Endothelial cell of umbilical vein (primary cell): ENCODE results near the gene GNB1L. TPM values are rescaled to one million over a fixed set of nuclear protein-coding genes. Genes with fewer than 3 reads are reported as not detected.

Experiments used
- BruUV-seq: library from RNA; stranded (reverse); fragments of 400-500 nt; replicated peaks from 2 replicates; lab custom pipeline; 2021; lab: Mats Ljungman, UMichigan
- CTCF ChIA-PET: fragments of 300-600, 350-600 bp; sonication (Branson Sonifier 250); formaldehyde crosslinking; loops from one replicate; lab custom pipeline; 2021; ENCODE audit warnings: antibody characterized with exemption, inconsistent platforms; lab: Charles Lee
- POLR2A ChIA-PET: fragments of 300-600, 350-600 bp; sonication (Branson Sonifier 250); formaldehyde crosslinking; loops from one replicate; lab custom pipeline; 2021; ENCODE audit warnings: antibody characterized with exemption, inconsistent platforms; lab: Charles Lee
- DNase-seq: peaks from one replicate; pipeline ENCODE4 v3.0.0-alpha.2; 2011; ENCODE audit warnings: low read depth, low spot score
- FAIRE-seq: peaks from 2 replicates; lab custom pipeline; 2011; peaks lifted over from hg19 to GRCh38; lab: Jason Lieb, UNC
- H2AFZ ChIP-seq: 2 replicates; pipeline ENCODE4 v1.6.0; 2012; ENCODE audit warnings: low read depth, low read length, control low read depth, inconsistent platforms
- H3K27ac ChIP-seq: 2 replicates; pipeline ENCODE4 v1.5.1; 2011; ENCODE audit warnings: low read depth, mild to moderate bottlenecking, control low read depth, low read length, moderate library complexity; ENCODE audit not compliant: insufficient read depth
- H3K27me3 ChIP-seq, 2 experiments: 2 replicates each; pipeline versions ENCODE4 v1.6.0 to v1.6.1; 2011; ENCODE audit warnings: low read length in 2 of 2, mixed read lengths in 1 of 2; ENCODE audit not compliant: control insufficient read depth in 2 of 2, insufficient read depth in 2 of 2
- H3K36me3 ChIP-seq, 2 experiments: 2 replicates in 1 of 2; 3 replicates in 1 of 2; pipeline ENCODE4 v1.5.1; 2011; ENCODE audit warnings: low read length in 2 of 2, mild to moderate bottlenecking in 1 of 2, moderate library complexity in 1 of 2; ENCODE audit not compliant: control insufficient read depth in 2 of 2, insufficient read depth in 2 of 2; ENCODE audit errors: extremely low read depth in 1 of 2
- H3K4me1 ChIP-seq: 3 replicates; pipeline ENCODE4 v1.5.1; 2011; ENCODE audit warnings: mild to moderate bottlenecking, low read length; ENCODE audit not compliant: control insufficient read depth, insufficient read depth; ENCODE audit errors: extremely low read depth
- H3K4me2 ChIP-seq: 2 replicates; pipeline ENCODE4 v1.6.1; 2011; ENCODE audit warnings: low read length, control low read depth, mixed read lengths; ENCODE audit not compliant: insufficient read depth
- H3K4me3 ChIP-seq, 3 experiments: fragments of 200-600 bp in 1 of 3; sonication (generic), shearing (Covaris generic) in 1 of 3; replicated peaks in 1 of 3; 2 replicates each; pipeline ENCODE4 v1.5.1; 2011 to 2016; ENCODE audit warnings: control low read depth in 3 of 3, low read length in 3 of 3, mild to moderate bottlenecking in 2 of 3, inconsistent platforms in 1 of 3, low read depth in 1 of 3, moderate library complexity in 1 of 3; ENCODE audit not compliant: insufficient read depth in 1 of 3
- H3K79me2 ChIP-seq: 2 replicates; pipeline ENCODE4 v1.6.0; 2012; ENCODE audit warnings: low read length, inconsistent platforms; ENCODE audit not compliant: control insufficient read depth, insufficient read depth
- H3K9ac ChIP-seq: replicated peaks from 2 replicates; pipeline ENCODE3; 2011; ENCODE audit warnings: low read length, control low read depth; ENCODE audit not compliant: insufficient read depth; ENCODE audit errors: extremely low read depth
- H3K9me1 ChIP-seq: replicated peaks from 3 replicates; pipeline ENCODE4 v1.6.0; 2011; ENCODE audit warnings: mild to moderate bottlenecking, low read length; ENCODE audit not compliant: control insufficient read depth, insufficient read depth; ENCODE audit errors: extremely low read depth
- H3K9me3 ChIP-seq: replicated peaks from 2 replicates; pipeline ENCODE4 v1.5.1; 2012; ENCODE audit warnings: low read length, inconsistent platforms; ENCODE audit not compliant: control insufficient read depth, insufficient read depth
- H4K20me1 ChIP-seq: replicated peaks from 2 replicates; pipeline ENCODE3; 2011; ENCODE audit warnings: mild to moderate bottlenecking, low read length; ENCODE audit not compliant: control insufficient read depth, insufficient read depth; ENCODE audit errors: extremely low read depth
- EZH2 ChIP-seq: IDR thresholded peaks from 2 replicates; pipeline ENCODE4 v1.6.1; 2012; ENCODE audit warnings: borderline replicate concordance, low read depth, mild to moderate bottlenecking, moderate library complexity, low read length, inconsistent platforms; ENCODE audit not compliant: severe bottlenecking
- FOS ChIP-seq: IDR thresholded peaks from 2 replicates; pipeline ENCODE4 v1.6.1; 2011; ENCODE audit warnings: mild to moderate bottlenecking, low read length, moderate library complexity, borderline replicate concordance; ENCODE audit not compliant: insufficient read depth
- GATA2 ChIP-seq: IDR thresholded peaks from 2 replicates; pipeline ENCODE4 v1.7.0; 2011; ENCODE audit warnings: low read depth, mild to moderate bottlenecking, moderate library complexity, mixed read lengths, low read length; ENCODE audit not compliant: insufficient read length, insufficient read depth
- JUN ChIP-seq: IDR thresholded peaks from 2 replicates; pipeline ENCODE4 v1.6.1; 2011; ENCODE audit warnings: borderline replicate concordance, low read depth; ENCODE audit not compliant: insufficient read length, insufficient read depth
- MAX ChIP-seq: IDR thresholded peaks from 2 replicates; pipeline ENCODE4 v1.6.1; 2011; ENCODE audit not compliant: insufficient read depth, insufficient read length
- MYC ChIP-seq: IDR thresholded peaks from one replicate; pipeline ENCODE4 v1.6.1; 2011; ENCODE audit warnings: mild to moderate bottlenecking, low read depth, low read length
- POLR2A ChIP-seq: IDR thresholded peaks from 2 replicates; pipeline ENCODE4 v1.6.1; 2012; ENCODE audit warnings: low read depth, mild to moderate bottlenecking, control low read depth, low read length
- POLR2AphosphoS5 ChIP-seq: IDR thresholded peaks from 2 replicates; pipeline ENCODE4 v1.6.1; 2012; ENCODE audit warnings: low read depth, mild to moderate bottlenecking, control low read depth, low read length, moderate library complexity; ENCODE audit not compliant: insufficient read depth
- dilution Hi-C: fragments of 300-500 bp; cut with MboI; formaldehyde crosslinking; loops from one replicate; pipeline ENCODE4 v1.15.0; 2019; ENCODE audit warnings: low sequenced_read_pairs; ENCODE audit not compliant: extremely low pct_ligation_motif_present
- intact Hi-C: fragments of 100-400 bp; cut with micrococcal nuclease; formaldehyde crosslinking; loops from one replicate; pipeline ENCODE4 v1.10.0; 2022
- polyA plus RNA-seq, 4 experiments: library from polyadenylated mRNA; depleted of rRNA in 3 of 4; stranded (reverse) in 3 of 4; unstranded in 1 of 4; fragments of >200 nt; gene quantifications; 2 replicates each; pipeline versions ENCODE4 v1.2.1 to v1.2.3, GENCODE V29; 2011 to 2012; ENCODE audit warnings: missing spikeins in 1 of 4
- total RNA-seq: library from RNA; stranded (reverse); gene quantifications from 2 replicates; pipeline ENCODE4 v1.2.3, GENCODE V29; 2021
- TF ChIP-seq, protein P1 (sequence below), 2 donors: IDR thresholded peaks; 1 replicate in 1 of 2; 2 replicates in 1 of 2; pipeline ENCODE4 v1.5.1; 2011; ENCODE audit warnings: low read length in 2 of 2, mild to moderate bottlenecking in 2 of 2, moderate library complexity in 2 of 2, control low read depth in 1 of 2, inconsistent platforms in 1 of 2, low read depth in 1 of 2; ENCODE audit not compliant: insufficient read depth in 1 of 2; ENCODE audit errors: extremely low read depth in 1 of 2

GNB1L gene
- total and polyA plus RNA-seq, 2 donors (not counting 3 experiments of a cell fraction or from before 2014, with no cell fraction given) = 5.4 to 5.9 TPM

DNA sequence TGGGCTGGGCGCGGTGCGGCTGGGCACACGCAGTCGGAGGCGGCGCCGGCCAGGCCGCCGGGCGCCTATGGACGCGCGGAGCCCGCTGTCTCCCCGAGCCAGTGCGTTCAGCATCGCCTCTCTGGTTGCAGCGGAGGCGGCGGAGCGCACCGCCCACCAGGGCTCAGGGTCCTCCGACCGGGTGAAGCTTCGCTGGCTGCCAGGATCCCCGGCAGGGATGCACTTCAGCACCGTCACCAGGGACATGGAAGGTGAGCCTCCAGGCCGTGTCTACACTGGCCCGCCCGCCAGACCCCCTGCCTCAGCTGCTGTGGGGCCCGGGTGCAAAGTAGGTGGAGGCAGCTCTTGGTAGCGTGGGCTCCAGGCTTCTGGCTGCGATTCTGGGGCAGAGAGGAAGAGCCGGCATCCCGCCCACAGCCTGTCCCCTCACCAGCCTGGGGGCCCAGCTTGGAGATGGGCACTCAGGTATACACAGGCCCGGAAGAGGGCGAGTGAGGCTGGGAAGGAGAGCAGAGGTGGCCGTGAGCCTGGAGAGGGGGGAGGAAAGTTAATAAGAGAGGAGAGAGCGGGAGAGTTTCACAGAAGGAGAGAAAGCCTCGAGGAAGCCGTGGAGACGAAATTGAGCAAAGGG lies 95.1 kb downstream of the GNB1L start:
- Histone ChIP-seq H2AFZ (peak overlapping the region; percentile 35), H3K79me2 (peaks cover 30% of the 10 kb centered on the region), H3K9me3 (no peaks in the 10 kb centered on the region), H4K20me1 (no peaks in the 10 kb centered on the region), H3K27me3 (peaks cover 28 to 54% of the 10 kb centered on the region in 2 experiments), H3K4me1 (peaks cover 14% of the 10 kb centered on the region), H3K36me3 (no peaks in the 10 kb centered on the region), H3K9ac (peak overlapping the region; percentile 15), H3K9me1 (no peaks in the 10 kb centered on the region), H3K27ac (no peak overlapping the region), H3K4me2 (peak overlapping the region; percentile 75), H3K4me3 (peak overlapping the region; percentile 27 to 52 (median 32))
- dilution Hi-C loops (no loop called here), intact Hi-C loops (loop anchor here (5.0 kb wide), 1 partner anchor 93 kb away; the partner anchor contains the start of genes GNB1L and RTL10)
- DNase-seq (no peak), FAIRE-seq (no peak)
- ChIA-PET POLR2A (no interaction called here), CTCF (interaction anchor here (1.2 to 4.4 kb wide), 2 partner anchors 29 to 151 kb away, joined by 5 to 18 read pairs; no protein-coding TSS in a partner anchor)
- TF ChIP-seq EZH2 = peak; percentile 45
- TF ChIP-seq, protein P1, sequence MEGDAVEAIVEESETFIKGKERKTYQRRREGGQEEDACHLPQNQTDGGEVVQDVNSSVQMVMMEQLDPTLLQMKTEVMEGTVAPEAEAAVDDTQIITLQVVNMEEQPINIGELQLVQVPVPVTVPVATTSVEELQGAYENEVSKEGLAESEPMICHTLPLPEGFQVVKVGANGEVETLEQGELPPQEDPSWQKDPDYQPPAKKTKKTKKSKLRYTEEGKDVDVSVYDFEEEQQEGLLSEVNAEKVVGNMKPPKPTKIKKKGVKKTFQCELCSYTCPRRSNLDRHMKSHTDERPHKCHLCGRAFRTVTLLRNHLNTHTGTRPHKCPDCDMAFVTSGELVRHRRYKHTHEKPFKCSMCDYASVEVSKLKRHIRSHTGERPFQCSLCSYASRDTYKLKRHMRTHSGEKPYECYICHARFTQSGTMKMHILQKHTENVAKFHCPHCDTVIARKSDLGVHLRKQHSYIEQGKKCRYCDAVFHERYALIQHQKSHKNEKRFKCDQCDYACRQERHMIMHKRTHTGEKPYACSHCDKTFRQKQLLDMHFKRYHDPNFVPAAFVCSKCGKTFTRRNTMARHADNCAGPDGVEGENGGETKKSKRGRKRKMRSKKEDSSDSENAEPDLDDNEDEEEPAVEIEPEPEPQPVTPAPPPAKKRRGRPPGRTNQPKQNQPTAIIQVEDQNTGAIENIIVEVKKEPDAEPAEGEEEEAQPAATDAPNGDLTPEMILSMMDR (IDR thresholded peaks at IDR 0.05; ENCODE audit: extremely low read depth in 1 of 2, insufficient read depth in 1 of 2, low read depth in 1 of 2, low read length in 2 of 2) = no peak
- BruUV-seq = no TSS peak

GRCh38 chr22:19758896-19759426 lies 95.7 kb downstream of the GNB1L start:
- ChIA-PET CTCF (interaction anchor here (1.2 to 1.4 kb wide), 2 partner anchors 28 to 151 kb away, joined by 4 to 5 read pairs; no protein-coding TSS in a partner anchor), POLR2A (no interaction called here)
- no peak overlapping the region for H2AFZ ChIP-seq
- H4K20me1 ChIP-seq = no peaks in the 10 kb centered on the region
- peaks cover 14% of the 10 kb centered on the region for H3K4me1 ChIP-seq
- DNase-seq (no peak), FAIRE-seq (no peak)
- peak overlapping the region in 1 of 3 experiments; percentile 13 for H3K4me3 ChIP-seq
- dilution Hi-C loops (no loop called here), intact Hi-C loops (loop anchor here (5.0 kb wide), 1 partner anchor 93 kb away; the partner anchor contains the start of genes GNB1L and RTL10)
- peaks cover 26% of the 10 kb centered on the region for H3K79me2 ChIP-seq
- H3K9ac ChIP-seq = no peak overlapping the region
- peaks cover 34 to 59% of the 10 kb centered on the region in 2 experiments for H3K27me3 ChIP-seq
- no TSS peak for BruUV-seq
- no peak overlapping the region for H3K27ac ChIP-seq
- no peak overlapping the region for H3K4me2 ChIP-seq
- H3K9me1 ChIP-seq = no peaks in the 10 kb centered on the region
- no peaks in the 10 kb centered on the region for H3K36me3 ChIP-seq
- H3K9me3 ChIP-seq = no peaks in the 10 kb centered on the region
- no peak for TF ChIP-seq POLR2A
- no peak for TF ChIP-seq POLR2AphosphoS5
- no peak for TF ChIP-seq MAX
- TF ChIP-seq FOS = no peak
- TF ChIP-seq MYC = no peak
- TF ChIP-seq JUN = no peak
- TF ChIP-seq GATA2 = no peak
- no peak for TF ChIP-seq EZH2
- TF ChIP-seq, protein P1 (IDR thresholded peaks at IDR 0.05; ENCODE audit: extremely low read depth in 1 of 2, insufficient read depth in 1 of 2, low read depth in 1 of 2, low read length in 2 of 2) = no peak
